ENCODE results near the gene MX2. TPM values are rescaled to one million over a fixed set of nuclear protein-coding genes. Genes with fewer than 3 reads are reported as not detected.

MX2 gene
- polyA plus RNA-seq, 5 donors, result 0.76 to 2.6 (median 2.0) TPM

DNA sequence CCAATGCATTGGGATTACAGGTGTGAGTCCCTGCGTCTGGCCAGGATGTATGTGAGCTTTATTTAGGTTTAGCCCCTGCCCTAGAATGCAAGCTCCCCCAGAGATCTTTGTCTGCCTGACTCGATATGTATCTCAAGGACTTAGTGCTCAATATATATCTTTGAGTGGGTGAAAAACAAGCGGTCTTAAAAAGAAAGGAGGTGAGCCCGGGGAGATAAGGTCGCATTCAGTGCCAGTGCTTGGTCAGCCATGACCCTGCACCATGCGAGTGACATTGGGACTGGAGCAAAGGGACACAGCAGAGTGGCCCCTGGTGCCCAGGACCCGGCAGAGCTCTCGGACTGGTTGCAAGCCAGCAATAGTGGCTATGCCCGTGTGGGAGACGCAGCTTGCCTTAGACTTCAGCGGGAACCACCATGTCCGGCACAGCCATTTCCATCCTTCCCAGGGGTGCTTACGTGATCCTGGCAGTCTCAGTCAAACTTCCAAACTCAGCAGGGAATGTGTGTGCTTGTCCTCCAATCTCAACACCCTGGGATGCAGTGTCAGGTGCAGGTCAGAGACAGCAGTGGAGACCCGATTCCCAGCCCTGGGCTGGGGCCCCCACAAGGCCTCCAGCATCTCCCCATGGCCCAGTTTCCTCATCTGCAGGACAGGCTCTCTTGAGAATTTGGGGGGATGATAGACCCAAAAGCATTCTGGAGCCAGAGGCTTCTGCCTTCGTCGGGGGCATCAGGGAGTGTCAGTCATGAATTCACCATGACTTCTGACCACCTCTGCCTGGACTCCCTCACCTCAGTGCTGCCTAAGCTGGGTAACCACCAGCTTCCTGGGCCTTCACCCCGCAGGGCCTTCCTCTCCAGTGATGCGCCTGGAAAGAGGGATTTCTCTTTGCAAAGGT, 1.8 kb downstream of the MX2 start:
- no peak for DNase-seq

DNA sequence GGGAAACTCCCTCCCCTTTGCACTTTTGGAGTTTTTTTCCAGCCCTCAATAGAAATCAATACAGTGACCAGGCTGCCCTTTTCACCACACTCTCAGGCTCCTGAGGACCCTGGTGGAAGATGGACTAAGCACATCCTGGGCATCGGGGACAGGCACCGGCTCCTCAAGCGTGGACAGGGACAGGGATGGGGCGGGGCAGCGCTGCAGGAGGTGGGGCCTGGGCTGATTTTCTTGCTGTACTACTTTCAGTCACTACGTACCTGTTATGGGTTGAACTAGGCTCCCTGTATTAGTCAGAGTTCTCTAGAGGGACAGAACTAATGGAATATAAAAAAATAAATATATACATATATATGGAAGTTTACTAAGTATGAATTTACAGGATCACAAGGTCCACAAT, 2.5 kb downstream of the MX2 start:
- DNase-seq, result no peak

DNA sequence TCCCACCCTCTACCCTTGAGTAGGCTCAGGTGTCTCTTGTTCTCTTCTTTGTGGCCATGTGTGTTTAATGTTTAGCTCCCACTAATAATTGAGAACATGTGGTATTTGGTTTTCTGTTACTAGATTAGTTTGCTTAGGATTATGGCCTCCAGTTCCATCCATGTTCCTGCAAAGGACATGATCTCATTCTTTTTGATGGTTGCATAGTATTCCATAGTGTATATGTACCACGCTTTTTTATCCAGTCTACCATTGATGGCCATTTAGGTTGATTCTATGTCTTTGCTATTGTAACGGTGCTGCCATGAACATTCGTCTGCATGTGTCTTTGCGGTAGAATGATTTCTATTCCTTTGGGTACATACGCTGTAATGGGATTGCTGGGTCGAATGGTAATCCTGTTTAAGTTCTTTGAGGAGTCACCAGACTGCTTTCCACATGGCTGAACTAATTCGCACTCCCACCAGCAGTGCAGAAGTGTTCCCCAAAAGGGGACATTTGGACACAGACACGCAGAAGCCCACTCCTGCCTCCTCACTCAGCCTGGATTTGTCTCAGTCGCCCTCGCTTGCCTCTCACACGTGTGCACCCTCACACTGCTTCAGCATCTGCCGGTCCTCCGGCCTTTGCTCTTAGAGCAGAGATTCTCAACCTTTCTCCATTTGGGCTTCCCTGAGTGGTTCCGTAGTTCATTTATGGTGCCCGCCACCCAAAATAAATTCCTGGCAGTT, 3.7 kb downstream of the MX2 start:
- DNase-seq, result no peak

DNA sequence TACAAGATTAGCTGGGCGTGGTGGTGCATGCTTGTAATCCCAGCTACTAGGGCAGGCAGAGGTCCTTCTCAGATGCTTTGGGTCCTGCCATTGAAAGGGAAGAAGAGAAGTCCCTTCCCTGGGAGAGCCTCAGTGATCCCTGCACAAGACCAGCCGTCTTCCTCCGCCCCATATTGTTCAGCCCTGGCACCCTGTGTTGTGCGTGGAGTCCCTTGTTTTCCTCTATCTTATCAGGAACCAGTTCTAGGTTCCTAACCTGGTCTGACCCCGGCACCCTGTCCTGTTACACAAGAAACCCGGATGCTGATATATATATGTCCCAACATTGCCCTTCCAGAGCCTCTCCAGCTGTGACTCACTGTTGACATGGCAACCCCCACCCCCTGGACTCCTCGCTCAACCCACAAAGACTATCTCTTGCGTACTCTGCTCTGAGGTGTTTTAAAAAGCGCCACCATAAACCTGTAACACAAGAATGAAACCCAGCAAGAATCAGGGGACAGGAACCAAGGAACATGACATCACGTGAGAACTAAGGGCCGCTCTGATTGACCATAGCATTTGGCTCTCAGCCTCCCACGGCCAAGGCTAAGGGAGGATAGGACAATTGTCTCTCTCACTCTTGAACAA, 4.8 kb downstream of the MX2 start:
- DNase-seq, result no peak

DNA sequence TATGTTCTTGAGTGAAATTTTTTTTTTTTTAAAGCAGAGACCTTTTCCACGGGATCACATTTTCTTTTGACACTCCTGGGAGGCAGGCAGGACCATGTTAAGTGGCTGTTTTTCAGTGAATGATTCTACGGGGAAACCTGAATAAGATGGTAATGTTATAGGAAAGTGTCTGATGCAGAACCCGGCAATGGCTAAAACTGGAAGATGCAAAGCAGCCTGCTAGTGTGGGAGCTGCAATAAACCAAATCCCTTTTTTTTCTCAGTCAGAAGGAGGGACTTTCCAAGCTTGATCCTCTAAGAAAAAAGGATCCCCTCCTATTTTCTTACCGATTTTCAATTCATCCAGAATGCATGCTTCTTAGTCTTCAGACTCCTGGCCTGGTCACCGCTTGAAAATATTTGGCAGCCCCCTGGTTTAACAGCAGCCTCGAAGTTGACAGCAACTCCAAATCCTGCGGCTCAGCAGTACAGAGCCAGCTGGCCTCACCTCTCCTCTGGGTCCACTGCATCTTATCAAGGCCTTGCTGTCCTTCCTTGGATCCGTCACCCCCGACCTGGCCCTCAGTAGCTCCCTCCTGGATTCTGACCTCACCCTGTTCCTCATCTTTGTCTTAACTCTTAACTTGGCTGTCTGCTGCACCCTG, 5.6 kb downstream of the MX2 start:
- no peak for DNase-seq

DNA sequence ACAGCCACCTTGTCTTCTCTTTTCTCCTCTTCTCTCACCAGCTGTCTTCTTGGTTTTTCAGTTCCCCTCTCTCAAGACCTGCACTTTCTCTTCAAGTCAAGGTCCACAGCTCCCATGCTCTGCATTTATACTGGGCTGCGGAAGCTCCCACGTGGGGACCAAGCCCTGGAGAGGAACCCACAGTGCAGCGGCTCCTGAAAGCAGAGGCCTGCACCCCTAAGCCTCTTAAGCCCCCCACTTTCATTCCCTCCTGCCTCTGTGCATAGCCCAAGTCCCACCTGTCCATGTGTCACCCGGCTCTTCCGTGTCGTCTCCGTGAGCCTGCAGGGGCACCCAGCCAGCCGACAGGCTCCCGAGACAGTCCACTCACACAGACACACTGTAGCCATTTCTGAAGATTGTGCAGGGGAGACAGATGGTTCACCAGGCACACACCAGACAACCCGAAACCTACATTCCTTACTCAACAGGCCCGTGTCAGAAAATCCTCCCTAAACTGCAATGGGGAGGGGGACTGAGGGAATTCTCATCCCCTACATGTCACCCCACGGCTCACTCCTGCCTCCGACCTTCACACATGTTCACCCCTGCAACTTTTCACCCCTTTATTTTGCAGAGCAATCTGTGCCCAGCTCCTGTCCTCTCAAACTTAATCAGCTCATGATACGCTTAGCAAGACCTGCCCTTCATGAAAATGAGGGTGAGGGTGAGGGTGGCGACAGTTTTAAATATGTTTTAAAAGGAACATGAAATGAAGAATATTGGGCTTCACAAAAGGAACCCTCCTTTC, 6.3 kb downstream of the MX2 start:
- no peak for DNase-seq

DNA sequence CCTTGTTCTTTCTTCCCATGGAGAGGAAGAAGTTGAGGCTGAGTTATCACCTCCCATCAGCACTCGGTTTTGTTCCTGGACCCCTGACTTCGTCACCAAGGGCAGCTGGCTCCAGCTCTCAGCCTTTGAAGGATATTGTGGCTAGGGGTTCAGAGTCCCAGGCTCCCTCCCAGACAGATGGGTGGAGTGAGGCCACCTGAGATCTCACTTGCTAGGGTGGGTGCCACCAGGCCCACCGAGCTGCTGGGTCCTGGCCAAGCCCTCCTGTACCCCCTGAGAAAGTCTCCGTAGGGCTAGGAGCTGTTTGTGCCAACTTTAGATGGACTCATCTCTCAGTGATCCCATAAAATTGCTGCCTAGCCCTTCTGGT, 6.9 kb downstream of the MX2 start:
- no peak for DNase-seq

DNA sequence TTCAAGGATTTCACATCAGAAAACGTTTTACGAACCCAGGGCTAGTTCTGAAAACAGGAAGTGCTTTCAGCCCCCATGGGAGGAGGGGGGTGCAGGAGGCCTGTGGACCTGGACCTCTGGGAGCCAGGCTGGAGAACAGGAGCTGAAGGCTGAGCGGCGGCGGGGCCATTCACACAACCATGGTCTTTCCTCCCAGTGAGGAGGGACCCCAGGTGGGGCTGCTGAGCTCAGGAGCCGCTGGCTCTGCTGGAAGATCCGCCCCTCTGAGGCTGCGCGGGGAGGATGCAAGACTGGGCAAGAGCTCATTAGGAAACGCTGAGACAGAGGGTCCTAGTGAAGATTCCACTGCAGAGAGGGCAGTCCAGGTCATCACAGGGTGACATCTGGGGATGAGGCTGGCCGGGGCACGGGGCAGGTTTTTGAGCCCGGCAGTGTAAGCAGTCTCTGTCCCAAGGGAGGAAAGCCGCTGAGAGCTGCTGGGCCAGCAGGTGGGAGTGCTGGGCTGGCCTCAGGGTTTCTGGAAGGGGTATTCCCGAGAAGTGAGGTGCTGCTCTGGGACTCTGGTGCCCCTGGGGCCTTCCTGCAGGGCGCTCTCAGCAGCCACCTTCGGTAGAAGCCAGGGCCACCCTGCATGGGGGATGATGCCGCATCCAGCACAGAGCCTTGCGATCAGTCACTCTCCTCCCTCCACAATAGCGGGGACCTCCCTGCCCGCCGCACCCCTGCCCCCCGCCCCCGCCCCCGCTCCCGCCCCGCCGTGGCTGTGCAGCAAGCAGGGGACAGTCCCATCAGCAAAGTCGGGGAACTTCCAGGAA, 7.5 kb downstream of the MX2 start:
- DNase-seq, result no peak

DNA sequence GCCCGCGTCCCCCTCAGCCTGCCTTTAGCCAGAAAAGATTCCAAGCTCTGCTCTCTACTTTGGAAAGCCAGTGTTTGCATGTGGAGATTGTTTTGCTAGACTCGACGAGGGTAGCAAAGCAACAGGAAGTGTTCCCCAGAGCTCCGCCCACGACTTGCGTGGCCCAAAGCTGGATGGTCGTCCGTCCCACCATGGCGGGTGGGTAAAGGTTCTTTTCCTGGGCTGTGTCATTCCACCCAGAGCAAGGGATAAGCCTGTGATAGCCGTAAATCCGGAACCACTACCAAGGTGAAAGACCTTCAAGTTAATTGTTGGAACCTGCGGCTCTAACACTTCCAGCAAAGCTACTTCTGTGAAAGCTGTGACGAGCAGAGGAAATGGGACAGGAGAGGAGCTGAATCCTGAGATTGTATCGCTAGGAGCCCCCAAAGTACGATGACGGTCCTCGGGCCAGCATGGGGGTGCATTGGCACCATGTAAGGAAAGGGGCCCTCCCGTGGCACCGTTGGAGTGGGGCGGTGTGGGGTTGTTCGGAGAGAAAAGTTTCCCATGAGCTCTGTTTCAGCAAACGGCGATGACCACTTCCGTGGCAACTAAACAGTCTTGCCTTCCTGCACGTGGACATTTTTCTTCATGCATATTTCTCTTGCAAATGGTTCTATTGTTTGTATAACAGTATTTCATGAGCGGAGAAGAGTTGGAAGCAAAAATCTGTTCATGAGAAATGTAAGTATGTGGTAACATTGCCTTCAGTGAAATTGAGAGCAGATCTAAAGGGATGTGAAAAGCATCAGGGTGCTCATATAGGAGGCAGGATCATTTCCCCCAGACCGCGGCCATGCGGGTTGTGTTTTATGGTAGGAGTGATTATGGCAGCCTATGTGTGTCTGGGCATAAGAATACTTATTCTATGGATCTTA, 8.4 kb downstream of the MX2 start:
- no peak for DNase-seq

DNA sequence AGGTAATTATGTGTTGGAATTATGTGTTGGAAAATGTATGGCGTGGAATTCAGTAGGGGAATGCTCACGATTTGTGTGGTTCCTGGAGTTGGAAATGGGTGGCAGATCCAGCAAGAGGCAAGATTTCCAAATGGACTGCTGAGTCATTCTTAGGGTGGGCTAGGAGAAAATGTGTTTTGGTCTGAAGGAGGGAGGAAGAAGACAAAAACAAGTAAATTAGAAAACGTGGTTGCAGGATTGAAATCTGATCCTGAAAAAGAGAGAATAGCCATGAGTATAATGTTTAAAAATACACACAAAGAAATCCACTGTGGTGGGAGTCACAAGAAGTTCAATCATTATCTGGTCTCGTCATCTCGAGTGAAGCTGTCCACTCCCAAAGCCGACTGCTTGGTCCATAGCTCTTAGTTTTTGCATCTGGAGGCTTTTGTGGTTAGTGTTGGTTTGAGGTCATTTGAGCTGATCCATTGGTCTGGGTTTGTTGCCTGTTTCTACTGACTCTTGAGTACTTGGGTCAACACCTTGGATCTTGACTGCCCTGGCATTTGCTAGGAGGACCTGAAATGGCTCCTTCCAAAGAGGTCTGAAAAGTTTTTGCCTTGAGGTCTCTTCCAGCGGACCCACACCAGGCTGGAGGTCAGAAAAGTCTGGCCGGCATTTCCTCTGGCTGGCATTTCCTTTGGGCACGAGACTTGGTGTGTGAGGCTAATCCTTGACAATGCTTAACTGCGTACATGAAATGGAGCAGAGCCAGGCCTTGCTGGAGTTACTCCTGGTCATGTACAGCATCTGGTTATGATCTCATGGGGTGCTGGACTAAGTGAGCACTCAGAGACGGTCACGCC, 9.2 kb downstream of the MX2 start:
- no peak for DNase-seq

DNA sequence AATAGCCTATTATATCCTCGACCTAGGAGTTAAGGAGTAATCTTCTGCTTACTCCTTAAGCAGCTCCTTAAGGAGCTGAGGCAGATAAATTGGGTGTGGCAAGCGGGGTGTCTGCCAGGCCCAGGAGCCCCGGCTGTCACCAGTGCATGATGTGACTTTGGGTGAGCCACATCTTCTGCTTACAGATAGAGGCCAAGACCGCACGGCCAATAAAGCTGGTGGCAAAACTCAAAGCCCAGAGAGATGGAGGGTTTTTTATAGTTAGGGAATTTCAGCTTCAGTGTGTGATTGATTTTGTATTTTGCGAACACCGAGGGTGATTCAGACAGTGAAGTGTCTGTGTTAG, 9.8 kb downstream of the MX2 start:
- no peak for DNase-seq

DNA sequence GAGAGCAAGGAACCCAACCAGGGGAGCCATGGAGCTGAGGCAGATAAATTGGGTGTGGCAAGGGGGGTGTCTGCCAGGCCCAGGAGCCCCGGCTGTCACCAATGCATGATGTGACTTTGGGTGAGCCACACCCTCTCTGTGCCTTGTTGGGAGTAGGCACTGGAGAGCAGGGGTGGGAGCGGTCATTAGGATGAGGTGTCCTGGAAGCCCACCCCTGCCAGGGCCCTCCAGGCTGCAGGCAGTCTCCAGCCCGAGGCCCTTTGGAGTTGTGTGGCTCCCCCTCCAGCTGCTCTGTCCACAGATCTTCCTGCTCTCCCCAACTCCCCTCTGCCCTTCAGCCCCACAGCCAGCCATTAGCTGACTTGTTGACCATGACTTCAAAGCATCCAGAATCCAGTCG, 11.4 kb downstream of the MX2 start:
- no peak for DNase-seq

DNA sequence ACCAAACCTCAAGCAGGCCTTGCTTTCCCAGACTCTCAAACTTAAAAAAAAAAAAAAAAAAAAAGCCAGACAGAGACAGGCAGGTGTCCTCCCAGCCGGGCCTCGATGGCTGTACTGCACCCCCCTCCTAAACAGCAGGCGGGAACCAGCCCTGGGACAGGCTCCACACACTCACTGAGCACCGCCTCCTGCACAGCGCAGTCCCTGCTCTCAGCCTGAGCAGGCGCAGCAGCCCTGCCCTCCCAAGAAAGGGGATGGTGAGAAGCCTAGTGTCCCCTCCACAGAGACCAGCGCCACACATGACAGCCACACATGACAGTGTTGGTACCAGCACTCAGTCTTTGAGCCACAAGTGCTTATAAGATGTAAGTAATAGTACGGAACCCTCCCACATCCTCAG, 11.9 kb downstream of the MX2 start:
- no peak for DNase-seq

DNA sequence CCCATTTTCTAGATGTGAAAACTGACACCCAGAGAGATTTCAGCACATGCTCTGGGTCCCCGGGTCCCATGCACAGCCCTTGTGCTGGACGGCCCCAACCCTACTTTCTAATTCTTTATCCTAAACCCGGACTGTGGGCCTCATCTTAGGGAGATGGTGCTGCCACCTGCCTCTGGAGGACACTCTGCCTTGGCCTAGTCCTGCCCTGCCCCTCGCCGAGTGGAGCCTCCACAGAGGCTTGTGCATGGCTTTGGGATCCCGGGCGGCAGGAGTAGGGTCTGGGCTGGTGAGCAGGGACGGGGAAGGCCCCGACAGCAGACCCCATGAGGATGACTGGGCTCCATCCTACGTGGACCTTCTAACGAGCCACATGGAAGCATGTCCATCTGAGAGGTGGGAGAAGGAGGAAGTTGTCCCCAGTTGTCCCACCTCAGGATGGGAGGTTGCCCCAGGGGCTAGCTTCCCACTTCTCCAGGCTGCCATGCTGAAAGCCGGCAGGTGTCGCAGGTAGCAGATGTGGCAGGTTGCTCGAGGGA, 12.4 kb downstream of the MX2 start:
- no peak for DNase-seq

DNA sequence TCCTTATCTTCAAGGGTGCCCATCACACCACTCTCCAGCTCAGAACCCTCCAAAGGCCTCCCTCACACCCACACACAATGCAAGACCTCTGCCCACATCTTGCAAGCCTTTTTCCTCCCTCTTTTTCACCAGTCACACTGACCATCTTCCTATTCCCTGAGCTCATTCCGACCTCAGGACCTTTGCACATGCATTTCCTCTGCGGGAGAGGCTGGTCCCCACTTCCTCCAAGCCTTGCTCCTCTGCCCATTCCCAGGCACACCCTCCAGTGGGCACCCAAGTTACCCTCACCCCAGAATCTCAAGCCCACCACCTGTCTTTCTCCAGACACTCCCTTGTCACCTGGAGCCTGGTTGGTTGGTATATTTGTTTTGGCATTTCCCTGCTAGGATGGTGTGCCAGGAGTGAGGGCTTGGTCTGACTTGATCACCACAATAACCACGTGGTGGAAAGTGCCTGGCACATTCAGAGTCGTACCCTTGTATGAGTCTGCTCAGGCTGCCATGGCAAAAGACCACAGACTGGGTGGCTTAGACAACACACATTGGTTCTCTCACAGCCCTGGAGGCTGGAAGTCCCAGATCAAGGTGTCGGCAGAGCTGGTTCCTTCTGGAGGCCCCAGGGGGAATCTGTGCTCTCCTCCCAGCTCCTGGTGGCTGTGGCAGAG, 13.2 kb downstream of the MX2 start:
- no peak for DNase-seq

DNA sequence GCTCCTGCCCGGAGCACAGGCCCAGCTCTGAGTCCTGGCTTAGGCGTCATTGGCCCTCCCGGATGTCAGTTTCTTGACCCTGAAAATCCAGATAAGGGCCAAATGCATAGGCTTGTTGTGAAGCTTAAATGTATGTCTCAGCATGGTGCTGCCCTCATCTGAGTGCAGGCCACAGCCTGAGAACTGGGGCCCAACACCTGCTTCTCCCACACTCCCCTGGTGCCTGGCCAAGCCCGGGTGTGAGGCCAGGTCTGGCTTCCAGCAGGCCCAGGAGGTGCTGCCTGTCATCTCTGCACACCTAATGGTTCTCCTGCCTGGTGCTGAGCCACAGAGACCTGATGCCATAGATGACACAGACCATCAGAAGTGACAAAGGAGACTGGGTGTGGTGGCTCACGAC, 14.0 kb downstream of the MX2 start:
- DNase-seq, result no peak

DNA sequence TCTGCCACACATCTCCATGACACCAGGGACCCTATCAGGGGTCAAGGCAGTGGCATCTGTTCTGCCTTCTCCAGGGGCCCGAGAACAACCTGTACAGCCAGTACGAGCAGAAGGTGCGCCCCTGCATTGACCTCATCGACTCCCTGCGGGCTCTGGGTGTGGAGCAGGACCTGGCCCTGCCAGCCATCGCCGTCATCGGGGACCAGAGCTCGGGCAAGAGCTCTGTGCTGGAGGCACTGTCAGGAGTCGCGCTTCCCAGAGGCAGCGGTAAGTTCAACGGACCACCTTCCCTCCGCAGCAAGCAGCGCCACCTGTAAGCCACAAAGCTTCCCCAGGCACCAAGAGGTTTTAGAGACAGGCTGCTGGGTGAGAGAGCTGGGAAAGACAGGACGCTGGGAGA, 15.9 kb downstream of the MX2 start:
- DNase-seq, result no peak

DNA sequence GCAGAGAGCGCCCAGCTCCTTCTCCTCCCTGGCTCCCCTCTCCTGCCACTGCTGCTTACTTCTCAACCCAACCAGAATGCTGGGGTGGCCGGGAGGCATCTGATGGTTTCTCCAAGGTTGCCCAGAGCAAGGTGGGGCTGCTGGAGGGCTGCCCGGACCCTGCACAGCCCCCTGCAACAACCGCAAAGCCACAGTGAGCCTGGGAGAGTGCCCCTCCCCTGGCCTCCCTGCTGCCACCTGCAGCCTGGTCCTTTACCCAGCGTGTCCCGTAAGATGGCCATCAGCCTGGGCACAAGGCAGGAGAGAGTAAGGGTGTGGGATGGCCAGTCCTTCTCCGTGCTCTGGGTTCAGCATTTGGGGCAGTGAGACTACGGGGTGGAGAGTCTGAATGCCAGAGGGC, 17.0 kb downstream of the MX2 start:
- no peak for DNase-seq

All from right lung (tissue), 5 donors.